ENCODE data around the gene HNRNPM.

DNA sequence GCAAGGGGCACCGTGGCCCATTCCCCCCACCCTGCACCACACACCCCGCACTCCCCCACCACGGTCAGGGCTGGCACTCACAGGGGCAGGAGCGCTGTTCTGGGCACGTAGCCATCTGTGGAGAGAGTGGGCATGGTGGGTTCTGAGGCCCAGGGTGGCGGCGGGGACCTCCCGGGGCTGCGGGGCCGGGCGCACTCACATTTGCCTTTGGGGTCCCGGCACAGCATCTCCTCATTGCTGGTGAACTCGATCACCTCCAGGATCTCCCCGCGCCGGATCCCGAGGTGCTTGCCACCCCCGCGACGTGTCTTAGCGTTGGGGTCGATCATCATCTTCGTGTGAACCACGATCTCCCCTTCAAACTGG, 45.6 kb downstream of the HNRNPM start:
- TF ChIP-seq, protein P1, sequence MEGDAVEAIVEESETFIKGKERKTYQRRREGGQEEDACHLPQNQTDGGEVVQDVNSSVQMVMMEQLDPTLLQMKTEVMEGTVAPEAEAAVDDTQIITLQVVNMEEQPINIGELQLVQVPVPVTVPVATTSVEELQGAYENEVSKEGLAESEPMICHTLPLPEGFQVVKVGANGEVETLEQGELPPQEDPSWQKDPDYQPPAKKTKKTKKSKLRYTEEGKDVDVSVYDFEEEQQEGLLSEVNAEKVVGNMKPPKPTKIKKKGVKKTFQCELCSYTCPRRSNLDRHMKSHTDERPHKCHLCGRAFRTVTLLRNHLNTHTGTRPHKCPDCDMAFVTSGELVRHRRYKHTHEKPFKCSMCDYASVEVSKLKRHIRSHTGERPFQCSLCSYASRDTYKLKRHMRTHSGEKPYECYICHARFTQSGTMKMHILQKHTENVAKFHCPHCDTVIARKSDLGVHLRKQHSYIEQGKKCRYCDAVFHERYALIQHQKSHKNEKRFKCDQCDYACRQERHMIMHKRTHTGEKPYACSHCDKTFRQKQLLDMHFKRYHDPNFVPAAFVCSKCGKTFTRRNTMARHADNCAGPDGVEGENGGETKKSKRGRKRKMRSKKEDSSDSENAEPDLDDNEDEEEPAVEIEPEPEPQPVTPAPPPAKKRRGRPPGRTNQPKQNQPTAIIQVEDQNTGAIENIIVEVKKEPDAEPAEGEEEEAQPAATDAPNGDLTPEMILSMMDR (IDR thresholded peaks at IDR 0.05) = no peak
- no peak for TF ChIP-seq POLR2A (IDR thresholded peaks at IDR 0.05)
